ENCODE measurements around the gene ARHGAP15.

ARHGAP15 gene

DNA sequence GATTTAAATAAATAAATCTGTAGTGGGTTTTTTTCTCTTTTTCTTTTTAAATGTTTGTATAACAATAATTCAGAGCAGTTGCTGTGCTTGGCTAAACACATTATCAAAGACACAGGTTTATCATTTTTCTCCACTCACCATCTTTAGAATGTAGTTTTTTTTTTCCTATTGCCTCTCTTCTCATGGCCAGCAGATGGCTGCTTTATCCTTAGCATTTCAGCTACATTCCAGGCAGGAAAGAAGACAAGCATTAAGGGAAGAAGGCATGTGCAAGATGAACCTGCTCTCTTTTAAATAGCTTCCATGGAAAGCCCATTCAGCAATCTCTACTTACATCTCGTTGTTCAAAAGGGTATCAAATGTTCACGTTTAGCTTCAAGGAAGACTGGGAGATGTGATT lies 42.6 kb downstream of the ARHGAP15 start:
- DNase-seq (ENCODE audit: low read depth), result no peak

DNA sequence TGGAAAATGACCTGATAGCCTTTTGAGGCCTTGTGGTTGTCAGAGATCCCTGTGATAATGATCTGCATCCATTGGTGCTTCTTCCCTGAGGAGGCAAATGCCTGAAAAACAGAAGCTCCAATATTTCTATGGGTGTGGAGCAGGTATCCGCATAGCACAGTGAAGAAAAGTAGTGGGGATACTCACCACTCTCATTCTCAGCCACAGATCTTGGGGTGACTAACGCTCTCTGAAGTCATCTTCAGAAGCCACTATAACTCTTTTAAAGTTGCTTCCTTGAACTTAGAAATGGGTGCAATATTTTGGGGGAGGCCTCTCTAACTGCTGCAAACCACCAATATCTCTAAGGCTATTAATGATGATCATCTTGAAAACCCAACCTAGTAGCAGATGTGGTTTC lies 46.2 kb downstream of the ARHGAP15 start:
- no peak for DNase-seq (ENCODE audit: low read depth)

DNA sequence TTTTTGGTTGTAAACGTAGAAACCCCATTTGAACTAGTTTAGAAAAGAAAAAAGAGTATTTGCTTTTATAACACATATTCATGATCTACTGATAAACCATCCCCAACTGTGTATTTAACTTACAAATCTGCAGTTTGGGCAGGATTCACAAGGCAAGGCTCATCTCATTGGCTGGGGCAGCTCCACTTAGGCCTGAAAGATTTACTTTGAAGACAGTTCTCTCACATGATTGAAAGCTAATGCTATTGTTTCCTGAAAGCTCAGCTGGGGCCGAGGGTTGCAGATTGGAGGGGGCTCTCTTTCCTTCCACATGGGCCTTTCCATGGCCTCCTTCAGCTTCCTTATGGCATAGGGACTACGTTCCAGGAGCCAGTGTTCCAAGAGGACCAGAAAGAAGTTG lies 47.4 kb downstream of the ARHGAP15 start:
- no peak for DNase-seq (ENCODE audit: low read depth)

DNA sequence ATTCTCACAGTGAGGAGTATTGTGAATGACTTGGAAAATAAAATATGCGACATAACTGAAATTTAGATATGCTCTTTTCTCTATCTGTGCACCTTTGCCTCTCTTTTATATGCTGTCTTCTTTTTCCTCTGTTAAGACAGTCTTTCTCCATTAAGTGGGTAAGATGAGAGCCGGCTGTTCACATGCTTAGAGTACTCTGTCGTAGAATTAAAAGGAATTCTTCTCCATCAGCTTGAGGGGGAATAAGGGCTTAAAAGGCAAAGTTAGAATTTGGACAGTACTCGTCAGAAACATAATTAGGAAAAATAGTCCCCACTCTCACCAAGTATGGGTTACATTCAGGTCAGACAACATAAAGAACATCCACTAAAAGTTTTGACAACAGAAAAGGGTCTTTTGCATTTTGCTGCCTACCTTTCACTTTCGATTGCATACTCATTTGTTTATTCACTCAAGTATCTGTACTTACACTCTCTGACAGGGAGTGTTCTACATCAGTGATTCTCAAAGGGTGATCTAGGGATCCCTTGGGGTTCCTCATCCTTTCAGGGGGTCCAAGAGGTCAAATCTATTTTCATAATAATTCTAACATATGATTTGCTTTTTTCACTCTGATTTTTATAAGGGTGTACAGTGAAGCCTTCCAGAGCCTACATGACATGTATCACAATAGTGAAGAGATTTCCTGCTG lies 48.0 kb downstream of the ARHGAP15 start:
- DNase-seq (ENCODE audit: low read depth), result no peak

DNA sequence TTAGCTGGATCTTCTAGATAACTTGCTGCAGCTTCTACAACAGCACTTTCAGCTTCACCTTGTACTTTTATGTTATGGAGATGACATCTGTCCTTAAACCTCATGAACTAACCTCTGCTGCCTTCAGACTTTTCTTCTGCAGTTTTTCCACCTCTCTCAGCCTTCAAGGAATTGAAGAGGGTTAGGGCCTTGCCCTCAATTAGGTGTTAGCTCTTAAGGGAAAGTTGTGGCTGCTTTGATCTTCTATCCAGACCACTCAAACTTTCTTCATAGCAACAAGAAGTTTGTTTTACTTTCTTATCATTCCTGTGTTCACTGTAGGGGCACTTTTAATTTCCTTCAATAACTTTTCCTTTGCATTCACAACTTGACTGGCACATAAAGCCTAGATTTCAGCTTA lies 52.3 kb downstream of the ARHGAP15 start:
- no peak for DNase-seq (ENCODE audit: low read depth)

DNA sequence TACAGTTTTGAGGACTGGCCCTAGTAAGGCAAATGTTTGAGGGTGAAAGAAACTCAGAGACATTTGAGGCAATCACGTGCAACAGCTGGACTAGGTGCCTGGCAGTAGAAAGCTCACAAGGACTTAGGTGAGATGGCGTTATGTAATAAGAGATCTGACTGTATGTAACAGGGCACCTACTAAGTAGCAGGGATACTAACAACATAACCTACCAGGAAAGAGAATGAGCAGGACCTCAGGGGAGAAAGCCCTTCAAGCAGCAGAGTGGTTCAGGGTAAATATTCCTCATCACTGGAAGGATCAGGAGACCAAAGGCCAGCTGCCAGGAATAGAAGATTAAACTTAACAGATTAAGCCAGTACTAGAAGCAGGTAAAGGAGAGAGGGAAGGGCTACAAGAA lies 53.4 kb downstream of the ARHGAP15 start:
- no peak for DNase-seq (ENCODE audit: low read depth)

DNA sequence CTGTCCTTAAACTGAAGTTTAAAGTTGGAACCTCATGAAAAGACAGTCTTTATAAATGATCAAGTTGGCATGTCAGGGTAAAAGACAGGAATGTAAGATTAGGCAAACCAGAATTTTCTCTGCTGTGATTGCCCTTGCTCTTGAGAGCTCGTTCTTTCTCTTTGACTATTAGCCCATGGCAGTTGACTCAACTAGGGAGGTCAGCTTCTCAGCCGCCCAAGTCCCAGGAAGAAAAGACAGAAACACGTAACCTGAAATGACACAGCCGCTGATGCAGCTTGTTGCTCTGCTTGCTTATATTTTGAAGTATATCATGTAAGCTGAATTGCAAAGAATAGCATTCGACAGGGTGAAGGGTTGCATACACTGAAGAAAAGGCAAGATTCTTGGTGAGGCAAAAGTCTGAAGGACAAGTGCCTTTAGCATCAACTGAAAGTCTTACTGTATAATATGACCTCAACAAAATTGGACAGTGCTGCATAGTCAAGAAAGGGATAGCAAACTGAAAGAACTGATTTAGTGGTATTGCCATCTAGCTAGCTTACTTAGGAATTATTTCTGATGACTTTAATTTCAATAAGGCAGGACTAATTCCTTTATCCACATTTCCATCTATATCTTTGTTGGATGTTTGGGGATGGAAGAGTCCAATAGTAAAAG lies 54.7 kb downstream of the ARHGAP15 start:
- DNase-seq (ENCODE audit: low read depth), result no peak

DNA sequence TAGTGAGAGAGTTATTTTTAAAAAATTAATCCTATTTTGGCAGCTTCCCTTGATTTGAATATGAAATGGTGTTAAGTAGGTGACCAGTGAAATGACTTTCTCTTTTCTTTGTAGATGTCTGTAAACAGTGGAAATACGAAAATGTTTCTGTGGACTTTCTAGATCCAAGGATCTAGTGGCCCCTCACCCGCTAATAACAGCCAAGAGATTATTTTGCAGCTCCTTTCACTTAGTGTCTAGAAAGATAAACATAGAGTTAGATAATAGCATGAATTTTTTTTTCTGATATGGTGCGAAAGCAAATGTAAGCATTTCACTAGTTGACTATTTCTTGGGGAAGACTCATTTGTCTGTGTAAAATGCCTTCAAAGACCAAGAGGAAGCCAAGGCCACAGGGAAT lies 57.7 kb downstream of the ARHGAP15 start:
- DNase-seq (ENCODE audit: low read depth), result no peak

DNA sequence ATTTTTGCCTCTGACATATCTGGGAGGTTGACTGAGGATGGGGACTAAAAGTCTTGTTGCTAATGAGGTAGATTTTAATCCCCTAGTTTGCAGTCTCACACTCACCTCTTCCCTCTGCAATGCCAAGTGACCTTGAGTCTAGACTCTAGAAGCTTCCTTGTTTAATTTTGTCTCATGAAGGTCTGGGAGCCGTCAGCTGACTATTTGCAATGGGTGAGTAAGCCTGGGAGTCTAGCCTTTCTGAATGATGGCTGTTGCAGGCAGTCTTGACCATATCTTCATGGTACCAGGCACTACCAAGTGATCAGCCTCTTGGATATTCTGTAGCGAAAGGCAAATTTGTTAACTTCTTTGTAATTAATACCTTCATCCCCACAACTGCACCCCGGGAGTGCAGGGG lies 61.2 kb downstream of the ARHGAP15 start:
- no peak for DNase-seq (ENCODE audit: low read depth)

DNA sequence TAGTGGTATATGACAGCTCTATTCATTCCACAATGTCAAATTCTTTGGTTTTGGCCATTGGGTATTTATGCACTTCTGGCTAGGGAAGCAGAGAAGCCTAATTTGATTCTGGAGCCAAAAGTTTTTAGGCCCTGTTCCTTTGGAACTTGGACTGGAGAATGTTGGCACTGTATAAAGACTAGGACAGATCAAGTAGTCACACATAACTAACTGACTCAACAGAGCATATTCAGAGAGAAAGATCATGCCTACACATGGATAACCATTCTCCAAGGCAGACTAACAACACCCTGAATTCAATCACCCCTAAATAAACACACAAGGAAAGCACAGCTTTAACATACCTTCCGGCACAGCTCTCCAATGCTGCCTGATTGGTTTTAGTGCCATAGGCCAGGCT lies 62.9 kb downstream of the ARHGAP15 start:
- DNase-seq (ENCODE audit: low read depth), result no peak

DNA sequence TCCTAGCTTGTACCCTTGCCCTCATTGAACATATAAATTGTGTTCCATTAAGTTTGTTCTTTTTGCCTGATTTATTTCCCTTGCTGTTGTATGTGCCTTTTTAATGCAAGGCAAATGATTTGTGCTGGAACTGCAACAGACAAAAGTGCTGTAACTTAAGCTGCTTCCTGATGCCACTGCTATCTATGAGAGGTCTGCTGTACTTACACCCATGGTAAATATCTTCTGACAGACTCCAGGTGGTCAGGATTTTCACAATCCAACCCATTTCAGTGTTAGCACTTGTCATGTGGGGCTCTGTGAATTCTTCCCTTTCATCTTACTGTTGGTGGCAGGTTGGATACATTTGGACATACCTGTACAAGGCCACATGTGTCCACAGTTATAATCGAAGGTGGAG lies 63.5 kb downstream of the ARHGAP15 start:
- DNase-seq (ENCODE audit: low read depth), result no peak

DNA sequence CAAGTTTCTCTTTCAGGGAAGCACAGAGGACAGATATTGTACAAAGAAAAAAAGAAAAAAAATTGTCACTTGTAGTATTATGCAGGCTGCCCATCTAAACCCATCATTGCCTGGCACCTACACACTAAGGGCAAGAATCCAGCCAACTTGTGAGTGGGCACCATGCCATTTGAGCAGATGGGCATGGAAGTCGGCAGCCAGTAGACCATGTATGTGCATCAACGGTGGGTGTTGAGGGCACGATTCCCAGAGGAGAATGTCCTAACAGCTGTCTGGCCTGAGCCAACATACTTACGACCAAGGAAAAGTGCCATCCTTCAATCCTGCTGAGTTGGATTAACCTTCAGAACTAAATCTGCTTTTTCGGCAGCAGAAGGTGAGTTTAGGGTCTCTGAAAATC lies 63.9 kb downstream of the ARHGAP15 start:
- no peak for DNase-seq (ENCODE audit: low read depth)

DNA sequence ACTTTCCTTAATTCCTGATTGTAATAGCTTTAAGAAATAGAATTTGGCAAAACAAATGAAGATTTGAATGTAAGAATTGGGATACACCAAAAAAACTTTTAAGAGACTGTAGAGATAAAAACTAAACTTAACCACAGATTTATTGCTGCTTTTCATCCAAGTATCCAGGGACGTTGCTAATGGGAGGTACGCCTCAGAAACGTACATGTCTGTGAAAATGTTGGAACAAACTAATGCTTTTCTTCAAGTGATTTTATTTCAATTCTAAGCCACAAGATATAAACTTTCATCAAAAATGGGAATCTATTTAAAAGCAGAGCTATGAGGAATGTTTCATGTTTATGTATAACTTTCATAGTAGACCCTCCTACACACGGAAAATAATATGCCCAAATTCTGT lies 66.3 kb downstream of the ARHGAP15 start:
- no peak for DNase-seq (ENCODE audit: low read depth)

DNA sequence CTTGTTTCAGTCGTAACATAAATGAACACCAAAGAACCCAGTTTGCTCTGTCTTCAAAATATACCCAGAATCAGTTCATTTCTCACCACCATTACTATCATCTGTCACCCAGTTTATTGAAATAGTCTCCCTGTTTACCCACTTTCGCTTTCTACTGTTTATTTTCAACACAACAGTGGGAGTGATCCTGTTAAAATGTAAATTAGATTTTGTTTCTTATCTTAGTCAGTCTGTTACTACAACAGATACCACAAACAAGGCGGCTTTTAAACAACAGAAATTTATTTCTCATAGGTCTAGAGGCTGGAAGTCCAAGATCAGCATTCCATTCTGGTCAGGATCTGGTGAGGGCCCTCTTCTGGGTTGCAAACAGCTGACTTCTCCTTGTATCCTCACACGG lies 74.8 kb downstream of the ARHGAP15 start:
- no peak for DNase-seq (ENCODE audit: low read depth)

DNA sequence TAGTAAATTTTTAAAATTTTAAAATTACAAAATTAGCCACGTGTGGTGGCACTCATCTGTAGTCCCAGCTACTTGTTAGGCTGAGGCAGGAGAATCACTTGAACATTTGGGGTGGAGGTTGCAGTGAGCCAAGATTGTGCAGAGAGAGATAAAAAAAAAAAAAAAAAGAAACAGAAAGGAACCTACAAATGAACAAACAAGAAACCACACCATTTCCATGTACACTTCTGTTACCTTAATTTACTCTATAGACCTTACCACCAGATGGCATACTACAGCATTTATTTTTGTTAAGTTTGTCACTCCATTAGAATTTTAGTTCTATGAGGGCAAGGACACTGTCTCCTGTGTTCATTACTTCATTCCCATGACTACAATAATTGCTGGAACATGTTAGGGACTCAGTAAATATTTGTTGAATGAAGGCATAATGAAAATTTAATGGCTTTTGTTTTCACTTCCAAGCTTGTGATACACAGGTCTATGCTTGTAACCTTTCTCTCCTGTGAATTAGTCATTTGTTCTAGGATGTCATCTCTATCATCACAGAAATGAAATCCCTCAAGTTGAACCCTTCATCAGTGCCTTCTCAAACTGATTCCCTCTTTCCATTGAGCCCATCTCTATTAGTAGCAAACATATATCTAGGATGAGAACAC lies 76.0 kb downstream of the ARHGAP15 start:
- DNase-seq (ENCODE audit: low read depth), result no peak

DNA sequence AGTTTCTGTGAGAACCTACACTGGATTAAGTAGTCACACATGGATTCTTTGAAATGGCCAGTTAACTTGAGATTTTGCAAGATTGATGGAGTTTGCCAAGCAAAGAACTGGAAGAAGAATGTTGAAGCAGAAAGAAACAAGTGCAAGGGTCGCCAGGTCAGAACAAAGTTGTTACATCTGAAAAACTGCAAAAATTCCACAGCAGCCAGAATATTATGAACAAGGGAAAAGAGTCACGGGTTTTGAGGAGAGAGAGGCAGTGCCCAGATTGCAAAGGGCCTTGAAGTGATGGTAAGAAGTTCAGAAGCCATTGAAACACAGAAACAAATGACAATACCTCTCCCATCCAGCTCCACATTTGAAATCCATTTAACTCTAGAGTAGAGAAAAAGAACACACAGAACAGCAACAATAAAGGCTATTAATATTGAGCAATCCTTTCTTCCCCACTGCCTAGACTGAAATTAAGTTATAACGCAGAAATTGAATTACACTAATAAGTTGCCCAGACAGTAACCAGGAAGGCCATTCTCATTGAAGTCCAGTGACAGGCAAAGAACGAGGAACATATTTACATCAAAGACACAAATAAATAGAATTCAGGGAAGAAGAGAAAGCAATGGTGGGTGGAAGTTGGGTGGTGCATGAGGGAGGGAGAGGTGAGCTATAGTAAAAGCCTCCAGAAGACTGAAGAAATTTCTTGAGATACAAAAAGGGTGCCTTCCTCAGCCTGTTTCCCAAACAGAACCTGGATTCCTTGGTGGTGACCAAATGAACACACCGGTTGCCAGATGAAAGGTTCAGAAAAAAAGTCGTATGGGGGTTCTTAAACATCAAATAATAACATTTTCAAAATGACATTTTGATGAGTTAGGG lies 80.6 kb downstream of the ARHGAP15 start:
- DNase-seq (ENCODE audit: low read depth), result no peak

DNA sequence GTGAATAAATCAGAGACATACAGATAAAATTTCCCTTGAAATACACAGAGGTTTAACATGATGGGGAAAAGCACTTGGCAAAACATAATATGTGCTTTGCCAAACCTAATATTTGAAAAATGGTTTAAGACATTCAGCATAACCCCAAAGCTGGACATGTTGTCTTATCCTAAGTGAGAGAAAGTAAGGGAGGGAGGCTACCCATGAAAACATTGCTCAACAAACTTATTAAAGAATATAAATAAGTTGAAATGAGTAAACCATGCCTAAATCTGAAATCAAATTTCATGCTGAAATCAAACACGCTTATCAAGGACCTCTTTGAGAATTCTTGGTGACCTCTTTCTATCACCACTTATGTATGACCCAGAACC lies 81.2 kb downstream of the ARHGAP15 start:
- no peak for DNase-seq (ENCODE audit: low read depth)

DNA sequence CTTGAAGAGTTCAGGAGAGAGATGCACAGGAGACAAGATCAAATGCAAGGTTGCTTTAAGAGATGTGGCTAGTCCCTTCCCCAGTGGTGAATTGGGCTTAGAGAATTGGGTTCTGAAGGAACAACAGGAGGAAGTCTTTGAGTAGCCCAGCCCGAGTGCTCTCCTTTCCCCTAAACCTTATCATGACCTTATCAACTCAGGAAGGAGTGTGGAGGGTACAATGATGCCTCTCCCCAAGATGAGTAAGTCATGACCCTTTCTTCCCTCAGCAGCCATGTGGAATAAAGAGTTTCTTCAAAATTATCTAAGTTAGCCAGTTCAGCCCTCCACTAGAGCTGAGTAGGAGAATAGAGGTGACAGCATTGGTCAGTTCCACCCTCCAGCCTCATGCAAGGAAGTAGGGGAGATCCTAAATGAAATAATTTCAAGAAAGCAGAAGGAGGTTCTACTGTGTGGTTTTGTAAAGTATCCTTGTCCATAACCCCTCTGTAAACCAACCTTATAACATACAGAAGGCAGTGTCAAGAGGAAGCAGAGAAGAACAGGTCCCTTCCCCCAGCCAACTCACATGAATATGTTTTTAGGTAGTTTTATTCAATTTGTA lies 88.4 kb downstream of the ARHGAP15 start:
- DNase-seq (ENCODE audit: low read depth), result no peak

DNA sequence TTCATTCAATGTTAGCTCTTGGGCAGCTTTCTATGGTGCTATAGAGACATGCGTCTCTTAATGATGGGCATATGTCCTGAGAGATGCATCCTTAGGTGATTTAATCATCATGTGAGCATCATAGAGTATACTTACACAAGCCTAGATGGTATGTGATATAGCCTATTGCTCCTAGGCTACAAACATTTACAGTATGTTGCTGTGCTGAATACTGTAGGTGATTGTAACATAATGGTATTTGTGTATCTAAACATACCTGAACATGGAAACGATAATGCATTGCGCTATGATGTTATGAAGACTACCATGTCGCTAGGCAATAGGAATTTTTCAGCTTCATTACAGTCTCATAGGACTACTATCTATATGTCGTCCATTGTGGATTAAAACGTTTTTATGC lies 89.4 kb downstream of the ARHGAP15 start:
- no peak for DNase-seq (ENCODE audit: low read depth)

DNA sequence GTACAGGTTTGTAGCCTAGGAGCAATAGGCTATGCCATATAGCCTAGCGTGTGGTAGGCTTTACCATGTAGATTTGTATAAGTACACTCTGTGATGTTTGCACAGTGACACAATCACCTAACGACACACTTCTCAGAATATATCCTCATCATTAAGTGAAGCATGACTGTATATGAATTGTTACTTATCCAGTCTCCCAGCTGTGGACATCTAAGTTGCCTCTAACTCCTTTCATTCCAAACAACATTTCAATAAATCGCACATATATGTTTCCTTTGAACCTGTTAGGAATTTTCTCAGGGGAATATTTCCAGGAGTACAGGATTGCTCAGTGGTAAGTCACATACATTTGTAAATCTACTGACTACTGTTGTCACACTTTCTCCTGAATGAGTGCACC lies 90.0 kb downstream of the ARHGAP15 start:
- DNase-seq (ENCODE audit: low read depth), result no peak

DNA sequence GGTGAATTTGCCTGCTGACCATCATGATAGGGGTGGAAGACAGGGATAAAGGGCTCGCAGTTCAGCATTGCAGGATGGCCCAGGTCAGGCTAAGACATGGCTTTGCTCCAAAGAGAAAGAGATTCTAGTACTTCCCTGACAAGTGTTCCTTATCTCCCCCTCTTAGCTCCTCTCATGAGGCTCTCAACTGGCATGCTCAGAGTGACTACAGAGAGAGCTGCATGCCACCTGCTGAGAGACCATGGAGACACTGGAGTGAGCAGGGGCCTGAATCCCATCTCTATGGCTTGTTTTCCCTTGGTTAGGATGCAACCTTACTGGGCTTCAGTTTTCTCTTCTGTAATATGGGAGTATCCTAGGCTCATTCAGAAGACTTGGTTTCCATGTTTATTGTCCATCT lies 94.3 kb downstream of the ARHGAP15 start:
- DNase-seq (ENCODE audit: low read depth), result no peak

DNA sequence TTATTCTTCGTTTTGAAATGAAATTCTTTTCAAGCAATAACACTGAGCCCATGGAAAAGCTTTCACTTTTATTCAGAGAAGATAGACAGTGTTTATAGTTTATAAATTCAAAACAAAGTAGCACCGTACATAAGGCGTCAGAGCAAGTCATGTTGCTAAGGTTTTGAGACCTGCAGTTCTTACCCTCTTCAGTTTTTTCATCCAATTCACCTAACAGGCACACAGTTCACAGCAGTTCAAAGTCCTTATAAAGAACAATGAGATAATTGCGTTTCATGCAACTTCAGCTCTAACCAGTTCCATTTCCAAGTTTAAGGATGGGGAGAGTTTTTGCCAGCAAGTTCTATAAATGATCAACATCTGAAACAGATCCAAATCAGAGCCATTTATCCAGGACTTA lies 96.7 kb downstream of the ARHGAP15 start:
- no peak for DNase-seq (ENCODE audit: low read depth)
